Inflammatory macrophage treated with lipopolysaccharide for 1 hour (primary cell): ENCODE measurements around the gene TRABD.
"Not testable (repeated sequence)": the region's sequence is repeated elsewhere in the genome, so short reads cannot be mapped to it uniquely, and the experiment has no call there.

Source experiments
- DNase-seq, 2 donors: peaks; one replicate each; pipeline ENCODE4 v3.0.0-alpha.2; 2020 to 2022

Gene TRABD

DNA sequence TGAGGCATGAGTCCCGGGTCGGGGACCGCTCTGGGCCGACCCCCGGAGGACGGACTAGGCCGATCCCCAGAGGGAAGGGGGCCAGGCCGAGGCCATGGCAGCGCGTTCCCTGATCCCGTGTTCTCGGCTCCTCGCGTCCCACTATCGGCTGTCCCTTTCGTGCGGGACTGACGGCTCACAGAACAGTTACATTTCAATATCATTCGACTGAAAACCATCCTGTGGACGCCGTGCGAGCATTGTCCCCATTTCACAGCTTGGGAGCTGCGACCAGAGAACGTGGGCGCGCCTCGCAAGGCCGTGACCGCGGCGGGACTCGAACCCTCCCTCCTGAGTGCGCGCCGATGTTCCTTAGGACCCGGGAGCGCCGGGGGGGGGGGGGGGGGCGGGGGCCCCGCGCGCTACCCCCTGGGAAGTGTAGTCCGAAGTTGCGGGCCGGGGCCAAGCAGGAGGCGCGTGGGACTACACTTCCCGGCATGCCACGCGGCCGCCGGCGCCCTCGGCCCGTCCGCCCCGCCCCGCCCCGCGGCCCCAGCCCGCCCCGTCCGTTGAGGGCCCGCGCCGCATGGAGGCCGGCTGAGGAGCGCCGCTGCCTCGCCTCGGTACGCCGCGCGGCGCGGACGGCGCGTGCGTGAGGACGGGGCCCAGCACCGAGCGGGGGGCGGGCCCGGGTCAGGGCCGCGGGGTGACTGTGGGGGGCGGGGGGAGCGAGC is at the start of gene TRABD:
TSS of gene TRABD (plus strand) at position 539 of the 713 bp plus-strand sequence. CDS start 7,148 bp downstream, outside the sequence.
- DNase-seq: peak; percentile 80 to 87

- no peak for DNase-seq
Measured at GRCh38 chr22:50136581-50137015, 49.1 kb upstream of the TRABD start.

DNA sequence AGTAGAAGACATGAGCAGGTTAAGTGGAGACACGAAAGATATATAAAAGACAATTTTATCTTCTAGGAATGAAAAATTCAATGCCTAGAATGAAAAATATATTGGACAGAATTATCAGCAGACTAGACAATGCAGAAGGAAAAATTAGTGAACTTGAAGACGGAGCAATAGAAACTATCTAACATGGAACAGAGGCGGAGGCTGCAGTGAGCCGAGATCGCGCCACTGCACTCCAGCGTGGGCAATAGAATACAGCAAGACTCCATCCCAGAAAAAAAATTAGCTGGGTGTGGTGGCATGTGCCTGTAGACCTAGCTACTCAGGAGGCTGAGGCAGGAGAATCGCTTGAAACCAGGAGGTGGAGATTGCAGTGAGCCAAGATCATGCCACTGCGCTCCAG is 48.4 kb upstream of the TRABD start:
- not testable (repeated sequence) for DNase-seq

DNA sequence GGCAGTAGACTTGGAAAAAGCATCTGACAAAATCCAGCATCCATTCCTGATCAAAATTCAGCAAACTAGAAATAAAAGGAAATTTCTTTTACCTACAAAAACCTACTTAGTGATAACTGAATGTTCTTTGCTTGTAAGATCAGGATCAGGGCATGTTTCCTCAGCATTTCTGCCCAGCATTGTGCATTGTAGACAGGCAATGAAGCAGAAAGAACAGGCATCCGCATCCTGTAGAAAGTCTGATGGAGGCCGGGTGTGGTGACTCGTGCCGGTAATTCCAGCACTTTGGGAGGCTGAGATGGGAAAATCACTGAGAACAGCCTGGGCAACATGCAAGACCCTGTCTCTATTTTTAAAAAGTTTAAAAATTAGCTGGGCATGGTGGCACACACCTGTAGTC is 47.7 kb upstream of the TRABD start:
- DNase-seq: no peak

GRCh38 chr22:50138988-50139387 is 46.7 kb upstream of the TRABD start:
- DNase-seq: no peak

- no peak for DNase-seq
Measured at GRCh38 chr22:50139843-50140415, 45.8 kb upstream of the TRABD start.

- DNase-seq: no peak
Measured at GRCh38 chr22:50140615-50141014, 45.1 kb upstream of the TRABD start.

- DNase-seq: no peak
Measured at GRCh38 chr22:50141462-50141861, 44.3 kb upstream of the TRABD start.

GRCh38 chr22:50141891-50142363 is 43.8 kb upstream of the TRABD start:
- DNase-seq: no peak

DNA sequence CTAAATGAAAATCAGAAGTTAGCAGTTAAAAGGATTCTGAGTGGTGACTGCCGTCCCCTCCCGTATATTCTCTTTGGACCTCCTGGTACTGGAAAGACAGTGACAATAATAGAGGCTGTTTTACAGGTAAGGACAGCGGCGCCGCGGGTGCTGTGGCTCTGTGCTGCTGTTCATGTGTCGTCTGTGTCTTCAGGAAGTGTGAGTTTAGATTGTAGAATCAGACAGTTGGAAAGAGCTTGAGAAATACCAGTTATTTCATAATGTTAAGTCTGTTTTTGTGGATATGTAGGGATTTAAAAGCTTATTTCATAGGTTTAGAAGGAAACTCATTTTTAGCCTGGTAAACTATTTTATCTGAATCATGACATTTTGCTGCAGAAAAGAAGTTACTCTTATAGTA is 42.6 kb upstream of the TRABD start:
- peak in 1 of 2 donors; percentile 8 for DNase-seq

DNA sequence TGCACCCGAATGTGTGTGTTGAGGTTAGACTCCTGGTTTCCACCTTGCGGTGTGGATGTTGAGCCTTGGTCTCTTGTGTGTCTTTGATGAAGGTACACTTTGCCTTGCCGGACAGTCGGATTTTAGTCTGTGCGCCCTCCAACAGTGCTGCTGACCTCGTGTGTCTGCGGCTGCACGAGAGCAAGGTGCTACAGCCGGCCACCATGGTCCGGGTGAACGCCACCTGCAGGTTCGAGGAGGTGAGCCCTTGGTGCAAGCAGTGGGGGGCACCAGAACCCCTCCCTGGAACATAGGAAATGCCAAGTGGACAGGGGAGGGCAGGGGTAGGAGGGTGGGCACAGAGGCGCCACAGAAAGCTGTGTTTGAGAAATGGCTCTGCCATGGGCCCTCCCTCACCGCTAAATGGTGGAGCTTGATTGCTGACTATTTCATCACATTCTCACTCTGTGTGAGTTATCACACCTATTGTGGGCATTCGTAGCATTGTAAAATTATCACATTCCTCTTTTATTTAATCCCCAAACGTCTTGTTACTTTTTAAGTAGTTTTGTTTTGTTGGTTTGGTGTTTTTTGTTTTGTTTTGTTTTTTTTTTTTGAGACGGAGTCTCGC is 41.6 kb upstream of the TRABD start:
- DNase-seq: no peak

GRCh38 chr22:50145721-50146438 is 39.8 kb upstream of the TRABD start:
- DNase-seq: no peak

GRCh38 chr22:50146439-50147238 is 39.1 kb upstream of the TRABD start:
- peak; percentile 20 to 35 for DNase-seq

- DNase-seq: peak in 1 of 2 donors; percentile 25
Measured at GRCh38 chr22:50147258-50148165, 38.2 kb upstream of the TRABD start.

DNA sequence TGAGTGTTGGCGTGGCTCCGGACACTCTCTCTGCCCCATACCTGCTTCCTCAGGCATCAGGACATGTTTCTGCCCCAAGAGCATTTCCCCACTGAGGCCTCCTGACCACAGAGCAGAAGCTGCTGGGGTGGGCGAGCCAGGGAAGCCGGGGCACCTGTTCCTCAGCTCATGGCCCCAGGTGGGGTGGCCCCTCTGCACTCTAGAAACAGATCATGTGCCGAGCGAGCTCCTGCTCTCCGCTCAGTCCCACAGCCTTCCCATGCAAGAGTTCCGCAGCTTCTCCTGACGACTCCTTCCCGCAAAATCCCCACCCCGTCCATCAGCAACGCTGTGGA is 37.6 kb upstream of the TRABD start:
- no peak for DNase-seq

GRCh38 chr22:50148991-50149721 is 36.6 kb upstream of the TRABD start:
- DNase-seq: peak; percentile 38 to 71

- no peak for DNase-seq
Measured at GRCh38 chr22:50150161-50151129, 35.3 kb upstream of the TRABD start.

GRCh38 chr22:50151571-50152537 is 33.9 kb upstream of the TRABD start:
- no peak for DNase-seq
